HL-60/S4 treated with retinoic acid at 250 ng/mL for 4 days and 3 days (cell line): ENCODE results near the gene GDPD3.

Experiments used
- in situ Hi-C: fragments of 300-500 bp; cut with MboI; formaldehyde crosslinking; loops from 2 replicates; pipeline ENCODE4 v1.7.0; 2022; ENCODE audit warnings: low sequenced_read_pairs

GDPD3 gene

GRCh38 chr16:30096862-30097563, 16.3 kb downstream of the GDPD3 start:
- in situ Hi-C loops = no loop called here

DNA sequence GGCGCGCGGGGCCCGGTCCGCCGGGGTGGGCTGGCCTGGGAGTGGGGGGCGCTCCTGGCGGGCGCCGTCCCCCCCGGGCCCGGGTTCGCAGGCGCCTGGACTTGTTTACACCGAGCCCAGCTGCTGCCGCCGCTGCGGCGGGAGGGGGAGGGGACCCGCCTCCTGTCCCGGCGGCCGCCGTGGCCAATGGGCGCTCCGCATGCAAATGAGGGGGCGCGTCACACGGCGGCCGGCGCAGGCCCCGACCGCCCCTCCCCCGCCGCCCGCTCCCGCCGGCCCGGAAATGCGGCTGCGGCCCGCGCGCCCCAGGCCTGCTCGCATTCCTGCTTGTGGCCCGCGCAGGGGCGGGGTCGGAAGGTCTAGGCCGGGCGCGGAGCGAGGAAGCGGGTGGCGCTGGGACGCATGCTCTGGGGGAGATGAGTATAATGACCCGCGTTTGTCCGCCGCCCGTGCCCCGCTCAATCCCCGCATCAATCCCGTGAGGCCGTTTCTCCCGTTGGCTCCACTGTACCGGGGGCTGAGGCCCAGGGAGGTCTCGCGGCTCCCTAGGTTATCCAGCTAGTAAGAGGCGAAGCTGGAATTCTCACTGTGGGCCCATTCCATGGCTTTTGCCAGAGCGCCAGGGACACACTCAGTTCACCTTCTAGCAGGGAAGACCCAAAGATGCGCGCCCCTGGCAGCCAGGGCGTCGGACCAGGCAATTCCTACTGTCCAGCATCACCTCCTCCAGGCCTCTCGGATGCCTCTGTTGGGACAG, 17.1 kb downstream of the GDPD3 start, which contains the start of gene YPEL3:
TSS of gene YPEL3 (minus strand) at position 109 of the 757 bp plus-strand sequence. CDS start 731 bp downstream, outside the sequence.
- in situ Hi-C loops = no loop called here

DNA sequence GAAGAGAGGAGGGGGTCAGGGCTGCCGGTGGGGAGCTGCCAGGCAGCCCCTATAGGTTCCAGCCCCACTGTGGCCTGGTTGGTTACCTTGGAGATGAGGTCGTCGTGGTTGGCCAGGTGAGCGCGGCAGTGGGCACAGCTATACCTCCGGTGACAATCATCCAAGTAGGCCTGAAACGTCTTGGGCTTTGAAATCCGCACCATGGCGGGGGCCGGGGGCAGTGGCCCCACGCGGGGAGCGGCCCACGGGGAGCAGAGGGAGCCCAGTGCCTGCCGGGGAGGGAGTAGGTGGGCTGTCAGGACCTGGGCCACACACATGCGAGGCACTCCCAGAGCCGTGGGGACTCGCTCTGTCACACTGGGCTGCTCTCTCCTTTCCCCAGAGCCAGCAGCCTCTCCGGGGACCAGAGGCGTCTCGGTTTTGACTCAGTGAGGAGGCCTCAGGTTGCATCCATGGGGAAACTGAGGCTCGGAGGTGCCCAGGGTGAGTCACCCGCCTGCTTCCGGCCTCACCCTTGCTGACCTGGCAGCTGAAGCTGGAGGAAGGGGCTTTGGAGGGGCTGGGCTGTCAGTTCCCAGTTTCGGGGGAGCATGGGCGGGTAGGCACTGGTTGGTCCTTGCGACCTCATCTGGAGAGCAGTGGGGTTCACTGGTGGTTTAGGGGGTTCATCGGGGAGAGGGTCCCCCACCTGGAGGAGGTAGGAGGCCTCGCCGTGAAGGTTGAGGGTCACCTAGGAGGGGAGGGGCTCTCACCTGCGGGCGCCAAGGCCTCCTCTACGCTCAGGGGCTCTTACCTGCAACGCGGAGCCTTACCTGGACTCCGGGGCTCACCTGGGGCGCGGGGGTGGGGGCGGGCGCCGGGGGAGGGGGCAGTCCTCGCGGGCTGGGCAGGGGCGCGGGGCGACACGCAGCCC, 17.9 kb downstream of the GDPD3 start:
- in situ Hi-C loops = no loop called here

GRCh38 chr16:30094541-30095165, 18.7 kb downstream of the GDPD3 start:
- in situ Hi-C loops = no loop called here

- in situ Hi-C loops = no loop called here
These were observed 20.8 kb downstream of the GDPD3 start for GRCh38 chr16:30092373-30093010.

DNA sequence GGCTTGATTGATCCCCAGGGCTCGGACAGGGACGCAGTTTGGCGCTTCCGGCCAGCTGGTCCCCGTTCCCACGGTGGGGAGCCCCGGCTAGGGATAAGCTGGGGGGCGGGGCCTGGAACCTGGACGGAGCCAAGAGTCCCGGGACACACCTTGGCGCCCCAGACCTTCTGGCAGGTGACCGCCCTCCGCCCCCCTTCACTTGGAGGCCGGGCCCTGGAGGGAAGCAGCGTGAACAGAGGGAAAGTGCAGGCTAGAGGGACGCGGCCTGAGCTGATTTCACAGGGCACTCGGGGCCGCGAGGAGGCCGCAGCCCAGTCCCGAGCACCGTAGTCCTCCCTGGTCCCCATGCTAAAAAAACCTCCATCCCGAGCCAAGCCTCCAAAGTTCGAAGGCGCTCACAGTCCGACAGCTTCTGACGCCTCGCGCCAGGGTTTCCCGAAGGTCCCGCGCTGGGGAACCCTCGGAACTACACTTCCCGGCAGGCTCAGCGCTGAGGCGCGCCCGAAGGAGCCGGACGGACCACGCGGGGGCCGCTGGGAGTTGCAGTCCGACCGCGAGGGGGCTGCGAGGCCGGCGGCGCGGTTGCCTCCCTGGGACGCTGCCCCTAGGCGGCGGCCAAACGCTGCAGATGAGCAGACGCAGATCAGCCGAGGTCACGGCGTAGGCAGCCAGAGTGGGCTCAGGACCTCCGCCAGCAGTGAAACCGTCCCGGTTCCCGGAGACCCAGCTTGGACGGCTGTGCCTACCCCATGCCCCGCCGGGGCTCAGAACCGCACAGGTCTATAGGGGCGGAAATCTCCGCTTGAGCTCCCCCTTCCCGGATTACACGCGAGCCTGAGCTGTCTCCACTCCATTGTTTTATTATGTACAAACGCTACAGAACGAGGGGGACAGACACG, 21.6 kb downstream of the GDPD3 start, which contains the start of gene TBX6:
TSS of gene TBX6 (minus strand) at position 451 of the 899 bp plus-strand sequence. CDS start 731 bp downstream, outside the sequence.
- in situ Hi-C loops = no loop called here

- in situ Hi-C loops = no loop called here
These were observed 22.6 kb downstream of the GDPD3 start for GRCh38 chr16:30090610-30091331.

DNA sequence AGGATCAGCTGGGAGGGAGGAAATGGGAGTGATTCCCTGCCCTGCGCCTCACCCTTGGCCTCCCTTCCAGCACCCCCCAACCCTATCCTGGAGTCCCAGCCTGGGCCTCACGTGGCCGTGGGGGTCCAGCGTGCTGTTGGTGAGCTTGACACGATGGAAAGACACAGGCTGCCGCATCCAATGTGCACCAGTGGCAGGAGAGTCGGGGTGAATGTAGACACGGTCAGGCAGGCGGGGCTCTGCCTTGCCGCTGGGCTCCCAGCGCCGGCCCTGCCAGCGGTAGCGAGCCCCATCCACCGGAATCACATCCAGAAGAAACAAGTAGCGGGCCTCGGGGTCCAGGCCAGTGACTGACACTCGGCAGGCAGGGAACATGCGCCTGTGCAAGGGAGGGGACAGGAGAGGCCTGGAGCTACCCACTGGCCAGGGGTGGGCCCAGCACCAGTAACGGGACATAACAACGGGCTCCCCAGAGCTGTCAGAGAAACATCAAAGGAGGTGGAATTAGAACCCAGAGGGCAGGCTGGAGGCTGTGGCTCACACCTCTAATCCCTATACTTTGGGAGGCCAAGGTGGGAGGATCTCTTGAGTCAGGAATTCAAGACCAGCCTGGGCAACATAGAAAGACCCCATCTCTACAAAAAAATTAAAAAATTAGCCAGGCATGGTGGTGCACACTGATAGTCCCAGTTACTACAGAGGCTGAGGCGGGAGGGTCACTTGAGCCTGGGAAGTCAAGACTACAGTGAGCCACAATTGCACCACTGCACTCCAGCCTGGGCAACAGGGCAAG, 24.3 kb downstream of the GDPD3 start:
- in situ Hi-C loops = no loop called here

- in situ Hi-C loops = no loop called here
These were observed 25.0 kb downstream of the GDPD3 start for GRCh38 chr16:30088237-30088831.

DNA sequence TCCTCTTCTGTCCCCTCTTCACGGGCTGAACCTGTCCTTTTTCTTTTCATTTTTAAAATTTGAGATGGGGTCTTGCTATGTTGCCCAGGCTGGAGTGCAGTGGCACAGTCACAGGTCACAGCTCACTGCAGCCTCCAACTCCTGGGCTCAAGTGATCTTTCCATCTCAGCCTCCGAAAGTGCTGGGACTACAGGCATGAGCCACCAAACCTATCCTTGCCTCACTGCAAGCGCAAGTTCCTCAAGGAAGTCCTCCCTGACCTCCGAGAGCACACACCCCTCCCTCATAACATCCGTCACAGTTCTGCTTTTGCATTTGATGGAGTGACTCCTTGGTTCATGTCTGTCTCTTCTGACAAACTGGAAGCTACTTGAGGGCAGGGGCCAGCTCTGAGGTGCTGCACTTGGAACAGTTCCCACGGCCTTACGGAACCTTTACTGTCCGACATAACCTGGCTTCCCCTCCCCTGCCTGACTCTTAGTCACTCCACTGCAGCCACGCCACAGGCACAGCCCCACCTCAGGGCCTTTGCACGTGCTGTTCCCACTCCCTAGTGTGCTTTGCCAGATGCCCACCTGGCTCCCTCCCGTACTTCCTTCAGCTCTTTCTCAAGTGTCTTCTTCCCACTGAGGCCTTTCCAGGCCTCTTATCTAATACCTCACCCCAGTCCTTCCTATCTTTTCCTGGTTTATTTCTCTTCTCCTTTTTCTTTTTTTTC, 26.0 kb downstream of the GDPD3 start:
- in situ Hi-C loops = no loop called here

DNA sequence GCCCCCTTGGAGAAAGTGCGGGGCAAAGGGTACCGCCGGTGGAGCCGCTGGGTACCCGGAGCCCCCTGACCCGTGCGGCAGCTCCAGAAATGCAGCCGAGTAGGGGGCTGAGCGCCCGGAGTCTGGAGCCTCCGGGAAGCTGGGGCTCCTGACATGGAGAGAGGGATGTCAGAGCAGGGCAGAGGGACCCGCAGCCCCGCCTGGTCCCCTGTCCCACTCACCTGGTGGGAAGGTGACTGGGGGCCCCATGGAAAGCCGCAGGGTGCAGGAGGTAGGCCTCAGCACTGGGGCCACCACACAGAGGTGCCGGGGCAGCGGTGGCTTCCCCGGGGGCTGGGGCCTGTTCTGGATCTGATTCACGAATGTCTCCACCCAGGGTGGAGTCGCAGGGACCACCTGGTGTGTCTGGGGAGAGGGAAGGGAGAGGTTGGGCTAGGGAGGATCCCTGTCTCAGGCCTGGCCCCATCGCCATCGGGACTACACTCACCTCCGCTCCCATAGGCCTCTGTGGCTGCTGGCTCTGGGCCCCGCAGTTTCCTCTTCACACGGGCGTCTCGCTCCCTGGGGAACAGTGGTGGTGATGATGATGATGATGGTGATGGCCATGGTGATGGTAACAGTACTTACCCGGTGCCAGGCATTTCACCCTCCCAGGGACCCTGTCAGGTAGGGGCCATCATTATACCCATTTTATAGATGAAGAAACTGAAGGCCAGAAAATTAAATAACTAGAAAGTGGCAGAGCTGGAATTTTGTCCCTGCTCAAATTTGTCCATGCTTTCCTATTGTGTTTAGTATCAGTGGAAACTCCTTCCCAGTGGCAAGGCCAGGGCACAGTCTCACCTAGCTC, 26.8 kb downstream of the GDPD3 start:
- in situ Hi-C loops = no loop called here

- in situ Hi-C loops = no loop called here
These were observed 27.5 kb downstream of the GDPD3 start for GRCh38 chr16:30085820-30086219.

DNA sequence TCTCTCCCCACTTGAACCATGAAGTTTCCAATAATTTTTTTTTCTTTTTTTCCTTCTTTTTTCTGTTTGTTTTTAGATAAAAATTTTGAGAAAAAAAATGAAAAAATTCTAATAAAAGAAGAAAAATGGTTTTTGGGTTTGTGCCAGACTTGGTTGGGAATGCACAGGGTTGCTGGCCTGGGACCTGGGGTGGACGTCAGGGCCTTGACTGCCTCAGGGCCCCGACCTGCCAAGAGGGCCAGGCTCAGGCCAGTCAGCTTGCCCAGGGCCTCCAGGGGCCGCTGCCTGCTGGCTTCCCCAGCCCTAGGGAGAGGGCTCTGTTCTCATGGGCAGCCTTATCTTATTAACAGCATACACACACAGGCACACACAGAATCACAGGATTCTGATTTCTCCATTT, 28.1 kb downstream of the GDPD3 start:
- in situ Hi-C loops = no loop called here

GRCh38 chr16:30084816-30085159, 28.5 kb downstream of the GDPD3 start:
- in situ Hi-C loops = no loop called here

DNA sequence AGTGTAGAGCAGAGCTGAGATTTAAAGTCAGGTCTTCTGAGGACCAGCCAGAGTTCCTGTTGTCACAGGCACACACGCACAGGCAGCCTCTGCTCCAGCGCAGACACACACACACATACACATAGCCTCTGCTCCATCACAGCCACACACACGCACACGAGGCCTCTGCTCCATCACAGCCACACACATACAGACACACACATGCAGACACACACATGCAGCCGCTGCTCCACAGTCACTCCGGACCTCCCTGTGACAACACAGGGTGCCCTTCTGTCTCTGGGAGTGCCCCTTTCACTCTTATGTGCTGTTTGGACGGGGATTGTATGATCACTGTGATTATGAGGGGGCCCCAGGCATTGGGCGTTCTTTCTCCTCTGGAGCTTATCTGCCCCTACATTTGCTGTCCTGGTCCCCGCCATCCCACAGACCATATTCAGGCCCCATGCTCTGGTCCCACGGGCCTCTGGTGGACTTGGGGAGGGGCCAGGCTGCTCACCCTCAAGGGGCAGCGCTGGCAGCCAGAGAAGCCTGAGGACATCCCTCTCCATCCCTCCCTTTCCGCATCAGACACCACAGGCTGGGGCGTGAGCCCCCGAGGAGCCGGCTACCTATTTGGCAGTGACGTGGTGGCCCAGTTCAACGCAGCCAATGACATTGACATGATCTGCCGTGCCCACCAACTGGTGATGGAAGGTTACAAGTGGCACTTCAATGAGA, 29.1 kb downstream of the GDPD3 start:
- in situ Hi-C loops = no loop called here
